ENCODE results near the gene CYTIP.
"Not testable (repeated sequence)": the region's sequence is repeated elsewhere in the genome, so short reads cannot be mapped to it uniquely, and the experiment has no call there.

The CYTIP gene

DNA sequence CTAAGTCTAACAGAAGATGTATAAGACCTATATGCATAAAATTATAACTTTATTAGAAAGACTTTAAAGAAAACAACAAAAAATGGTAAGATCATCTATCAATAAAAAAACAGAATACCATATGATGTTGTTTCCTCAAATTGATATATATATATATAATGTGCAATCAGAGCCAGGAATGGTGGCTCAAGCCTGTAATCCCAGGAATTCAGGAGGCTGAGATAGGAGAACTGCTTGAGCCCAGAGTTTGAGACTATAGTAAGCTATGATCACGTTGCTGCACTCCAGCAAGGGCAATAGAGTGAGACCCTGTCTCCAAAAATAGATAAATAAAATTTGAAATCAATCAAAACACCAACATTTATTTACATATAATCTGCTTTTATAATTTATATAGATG lies 19.5 kb downstream of the CYTIP start:
- DNase-seq (ENCODE audit: low spot score): no peak

DNA sequence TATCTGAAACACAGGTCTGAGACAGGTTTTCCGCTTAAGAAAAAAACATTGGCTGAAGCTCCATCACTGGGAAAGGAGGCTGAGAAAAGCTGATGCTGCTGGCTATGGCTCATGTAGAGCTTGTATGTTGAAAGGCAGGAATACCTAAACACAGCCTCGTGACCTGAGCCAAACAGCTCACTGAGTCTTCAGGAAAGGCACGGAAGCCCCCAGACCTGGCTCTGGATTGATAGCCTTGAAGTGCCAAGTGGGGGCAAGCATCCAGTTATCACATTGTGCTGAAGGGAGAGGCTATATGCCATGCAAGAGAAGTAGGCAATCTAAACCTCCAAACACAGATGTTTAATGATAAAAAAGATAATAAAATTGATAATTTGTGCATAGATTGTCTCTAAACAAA lies 21.9 kb downstream of the CYTIP start:
- no peak for DNase-seq (ENCODE audit: low spot score)

GRCh38 chr2:157421331-157421944 lies 22.5 kb downstream of the CYTIP start:
- no peak for DNase-seq (ENCODE audit: low spot score)

DNA sequence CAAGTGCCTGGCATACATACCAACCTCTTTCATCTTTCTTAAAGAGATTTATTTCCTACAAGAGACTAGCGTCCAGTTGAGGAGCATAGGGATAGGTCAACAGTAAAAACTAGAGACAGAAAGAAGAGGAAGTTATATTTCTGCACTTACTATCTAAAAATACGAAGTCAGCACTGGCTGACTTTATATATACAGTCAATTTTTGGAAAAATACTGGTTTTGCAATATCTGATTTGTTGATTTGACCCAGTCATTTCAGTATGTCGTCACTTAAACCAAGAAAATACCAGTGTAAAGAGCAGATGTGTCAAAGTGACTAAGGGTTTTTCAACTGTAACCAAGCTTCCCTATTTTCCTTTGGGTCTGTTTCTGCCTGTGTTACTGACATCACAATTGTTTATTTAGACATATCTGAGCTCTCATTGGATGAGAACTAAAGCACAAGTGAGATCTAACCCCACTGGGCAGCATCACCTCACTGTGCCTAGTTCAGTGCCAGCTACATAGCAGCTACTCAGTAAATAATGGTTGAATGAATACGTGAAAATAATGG lies 23.0 kb downstream of the CYTIP start:
- peak; percentile 38 for DNase-seq (ENCODE audit: low spot score)

- DNase-seq (ENCODE audit: low spot score): no peak
These were observed 24.8 kb downstream of the CYTIP start for GRCh38 chr2:157419031-157419575.

- DNase-seq (ENCODE audit: low spot score): no peak
These were observed 25.6 kb downstream of the CYTIP start for GRCh38 chr2:157418239-157418641.

- DNase-seq (ENCODE audit: low spot score): no peak
These were observed 28.2 kb downstream of the CYTIP start for GRCh38 chr2:157415591-157416101.

DNA sequence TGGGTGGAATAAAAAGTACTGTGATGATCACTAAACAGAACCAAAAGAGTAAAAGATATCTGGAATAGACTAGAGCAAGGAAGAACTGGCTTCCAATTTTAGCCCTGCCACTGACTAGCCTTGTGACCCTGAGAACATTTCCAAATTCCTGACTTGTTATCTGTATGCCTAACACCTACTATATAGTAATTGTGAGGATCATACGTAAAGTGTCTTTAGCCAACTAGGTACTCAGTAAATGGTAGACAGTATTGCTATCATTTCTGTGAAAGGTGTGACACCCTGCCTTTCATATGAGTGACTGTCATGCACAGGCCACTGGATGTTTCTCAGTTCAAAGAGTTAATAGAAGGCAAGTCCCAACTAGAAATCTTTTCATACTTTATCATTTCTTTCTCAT lies 29.8 kb downstream of the CYTIP start:
- DNase-seq (ENCODE audit: low spot score): no peak

DNA sequence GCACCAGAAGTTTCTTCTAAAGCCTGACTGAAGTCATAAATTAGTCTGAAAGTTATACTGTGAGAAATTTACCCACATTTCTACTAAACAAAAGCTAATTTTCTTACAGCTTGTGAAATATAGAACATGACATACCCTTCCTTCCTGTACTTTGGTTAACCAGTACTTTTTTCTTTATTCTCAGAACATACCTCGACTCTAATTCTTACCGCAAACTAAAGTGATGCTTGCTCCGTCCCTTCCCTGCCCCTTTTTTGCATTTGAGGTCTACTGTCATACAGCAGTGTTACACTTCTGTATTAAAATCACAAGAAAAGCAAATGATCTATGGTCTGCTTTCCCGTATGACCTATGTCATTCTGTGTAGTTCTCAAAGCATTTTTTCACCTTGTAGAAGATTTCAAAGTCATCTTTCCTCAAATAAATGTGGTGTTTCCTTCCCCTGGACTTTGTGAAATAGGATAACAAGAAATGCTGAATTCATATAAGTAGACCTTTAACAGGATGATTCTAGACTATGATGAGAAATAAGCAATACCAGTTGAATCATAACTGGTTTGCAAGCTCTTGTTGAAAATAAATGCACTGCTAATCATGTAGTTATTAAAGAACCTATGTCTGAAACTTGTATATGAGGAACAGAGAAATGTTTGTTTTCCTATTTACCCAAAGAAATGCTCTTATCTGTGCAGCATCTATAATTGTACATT lies 30.4 kb downstream of the CYTIP start:
- DNase-seq (ENCODE audit: low spot score): no peak

DNA sequence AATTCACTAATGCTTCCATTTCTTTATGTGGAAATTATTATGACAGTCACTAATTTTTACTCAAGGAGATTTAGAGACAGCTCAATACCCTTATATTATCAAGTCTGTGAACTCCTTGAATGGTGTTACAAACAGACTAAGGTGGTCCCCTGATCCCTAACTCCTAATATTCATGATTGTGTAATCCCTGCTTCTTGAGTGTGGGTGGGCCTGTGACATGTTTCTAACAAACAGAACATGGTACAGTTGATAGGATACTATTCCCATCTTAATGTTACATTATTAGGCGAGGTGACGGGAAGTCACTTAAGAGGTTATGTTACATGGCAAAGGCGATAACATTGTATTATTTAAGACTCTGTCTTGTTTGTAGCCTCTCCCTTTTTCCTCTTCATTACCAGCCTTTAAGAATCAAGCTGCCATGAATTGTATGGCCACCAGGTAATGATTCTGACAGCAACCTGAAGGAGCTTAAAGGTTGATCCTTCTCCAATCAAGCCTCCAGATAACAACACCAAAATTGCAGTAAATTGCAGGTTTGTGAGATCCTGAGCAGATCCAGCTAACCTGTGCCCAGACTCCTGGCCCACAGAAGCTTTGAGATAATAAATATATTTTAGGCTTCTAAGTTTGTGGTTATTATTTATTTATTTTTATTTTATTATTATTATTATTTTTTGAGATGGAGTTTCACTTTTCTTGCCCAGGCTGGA lies 32.1 kb downstream of the CYTIP start:
- no peak for DNase-seq (ENCODE audit: low spot score)

GRCh38 chr2:157405398-157405797 lies 38.5 kb downstream of the CYTIP start:
- DNase-seq (ENCODE audit: low spot score): not testable (repeated sequence)

DNA sequence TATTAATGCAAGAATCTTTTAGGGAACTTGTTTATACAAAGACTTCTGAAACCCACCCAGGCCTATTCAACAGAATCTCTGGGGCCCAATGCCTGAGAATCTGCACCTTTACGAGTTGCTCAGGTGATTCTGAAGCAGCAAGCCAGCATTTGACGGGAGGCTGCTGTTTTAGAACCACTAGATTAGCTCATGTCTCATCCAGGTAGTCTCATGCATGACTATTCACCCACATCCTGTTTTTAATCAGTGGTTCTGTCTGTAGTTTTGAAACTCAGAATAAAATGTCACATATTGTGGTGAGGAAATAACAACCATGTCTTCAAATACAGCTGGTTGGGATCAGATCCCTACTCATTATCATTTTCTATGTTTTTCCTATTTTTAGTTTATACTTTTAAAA lies 39.5 kb downstream of the CYTIP start:
- DNase-seq (ENCODE audit: low spot score): peak; percentile 16

DNA sequence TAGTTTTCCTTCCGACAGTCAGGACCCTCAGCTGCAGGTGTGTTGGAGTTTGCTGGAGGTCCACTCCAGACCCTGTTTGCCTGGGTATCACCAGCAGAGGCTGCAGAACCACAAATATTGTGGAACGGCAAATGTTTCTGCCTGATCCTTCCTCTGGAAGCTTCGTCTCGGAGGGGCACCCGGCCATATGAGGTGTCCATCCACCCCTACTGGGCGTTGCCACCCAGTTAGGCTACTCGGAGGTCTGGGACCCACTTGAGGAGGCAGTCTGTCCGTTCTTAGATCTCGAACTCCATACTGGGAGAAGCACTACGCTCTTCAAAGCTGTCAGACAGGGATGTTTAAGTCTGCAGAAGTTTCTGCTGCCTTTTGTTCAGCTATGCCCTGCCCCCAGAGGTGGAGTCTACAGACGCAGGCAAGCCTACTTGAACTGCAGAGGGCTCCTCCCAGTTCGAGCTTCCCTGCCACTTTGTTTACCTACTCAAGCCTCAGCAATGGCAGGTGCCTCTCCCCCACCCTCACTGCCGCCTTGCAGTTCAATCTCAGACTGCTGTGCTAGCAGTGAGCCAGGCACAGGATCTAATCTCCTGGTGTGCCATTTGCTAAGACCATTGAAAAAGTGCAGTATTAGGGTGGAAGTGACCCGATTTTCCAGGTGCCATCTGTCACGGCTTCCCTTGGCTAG lies 40.9 kb downstream of the CYTIP start:
- not testable (repeated sequence) for DNase-seq (ENCODE audit: low spot score)

GRCh38 chr2:157395811-157396210 lies 48.1 kb downstream of the CYTIP start:
- no peak for DNase-seq (ENCODE audit: low spot score)

DNA sequence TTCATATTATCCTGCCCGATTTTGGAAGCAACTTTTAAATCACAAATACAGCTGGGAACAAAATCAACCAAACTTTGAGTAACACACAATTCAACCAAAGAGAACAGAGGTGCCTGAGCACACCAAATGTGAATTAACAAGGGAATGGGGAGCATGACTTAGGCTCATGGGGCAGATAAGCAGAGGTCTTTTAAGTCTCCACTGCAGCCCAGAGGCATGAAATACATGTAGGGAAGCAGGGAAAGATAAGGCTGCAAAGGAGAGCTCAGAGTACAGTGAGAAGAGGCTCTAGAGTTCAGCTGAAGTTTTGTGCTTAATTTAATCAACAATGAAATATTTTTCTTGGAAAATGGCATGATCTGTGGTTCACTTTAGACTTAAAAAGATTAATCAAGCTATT lies 49.0 kb downstream of the CYTIP start:
- no peak for DNase-seq (ENCODE audit: low spot score)

DNA sequence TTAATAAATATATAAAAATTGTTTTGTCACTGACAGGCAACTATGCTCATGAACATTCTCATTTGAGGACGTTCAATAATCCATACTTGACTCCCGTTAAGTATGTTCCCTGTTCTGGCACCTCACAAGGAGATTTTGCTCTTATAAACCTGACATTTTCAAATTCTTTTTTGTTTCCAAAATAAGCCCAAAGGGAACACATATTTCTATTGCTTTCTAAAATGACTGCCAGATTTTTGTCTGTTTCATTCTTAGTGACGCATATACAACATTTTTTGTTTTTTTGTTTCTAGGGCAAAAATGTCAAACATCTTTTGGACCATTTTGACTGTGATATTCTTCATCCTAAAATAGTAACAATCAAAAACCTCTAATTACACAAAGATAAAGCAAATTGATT lies 50.5 kb downstream of the CYTIP start:
- no peak for DNase-seq (ENCODE audit: low spot score)

DNA sequence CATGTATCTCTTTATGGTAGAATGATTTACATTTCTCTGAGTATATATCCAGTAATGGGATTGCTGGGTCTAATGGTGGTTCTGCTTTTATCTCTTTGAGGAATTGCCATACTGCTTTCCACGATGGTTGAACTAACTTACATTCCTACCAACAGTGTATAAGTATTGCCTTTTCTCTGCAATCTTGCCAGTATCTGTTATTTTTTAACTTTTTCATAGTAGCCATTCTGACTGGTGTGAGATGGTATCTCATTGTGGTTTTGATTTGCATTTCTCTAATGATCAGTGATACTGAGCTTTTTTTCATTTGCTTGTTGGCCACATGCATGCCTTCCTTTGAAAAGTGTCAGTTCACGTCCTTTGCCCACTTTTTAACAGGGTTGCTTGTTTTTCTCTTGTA lies 55.1 kb downstream of the CYTIP start:
- DNase-seq (ENCODE audit: low spot score): no peak

DNA sequence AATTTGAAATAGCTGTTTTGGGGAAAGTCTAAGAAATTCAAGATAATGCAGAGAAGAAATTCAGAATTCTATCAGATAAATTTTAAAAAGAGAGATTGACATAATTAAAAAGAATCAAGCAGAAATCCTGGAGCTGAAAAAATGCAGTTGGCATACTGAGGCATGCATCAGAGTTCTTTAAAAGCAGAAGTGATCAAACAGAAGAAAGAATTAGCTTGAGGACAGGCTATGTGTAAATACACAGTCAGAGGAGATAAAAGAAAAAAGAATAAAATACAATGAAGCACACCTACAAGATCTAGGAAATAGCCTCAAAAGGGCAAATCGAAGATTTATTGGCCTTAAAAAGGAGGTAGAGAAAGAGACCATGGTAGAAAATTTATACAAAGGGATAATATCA lies 57.1 kb downstream of the CYTIP start:
- no peak for DNase-seq (ENCODE audit: low spot score)

- DNase-seq (ENCODE audit: low spot score): no peak
These were observed 57.6 kb downstream of the CYTIP start for GRCh38 chr2:157386247-157386646.

GRCh38 chr2:157377861-157378260 lies 66.0 kb downstream of the CYTIP start:
- no peak for DNase-seq (ENCODE audit: low spot score)

DNA sequence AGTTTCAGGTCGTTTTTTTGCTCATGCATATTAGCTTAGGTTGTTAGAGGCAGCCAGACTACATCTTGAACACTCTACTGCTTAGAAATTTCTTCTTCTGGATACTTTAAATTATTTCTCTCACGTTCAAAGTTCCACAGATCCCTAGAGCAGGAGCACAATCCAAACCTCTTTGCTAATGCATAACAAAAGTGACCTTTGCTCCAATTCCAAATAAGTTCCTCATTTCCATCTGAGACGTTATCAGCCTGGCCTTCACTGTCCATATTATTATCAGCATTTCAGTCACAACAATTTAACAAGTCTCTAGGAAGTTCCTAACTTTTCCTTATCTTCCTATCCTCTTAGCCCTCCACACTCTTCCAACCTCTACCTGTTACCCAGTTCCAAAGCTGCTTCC lies 67.8 kb downstream of the CYTIP start:
- no peak for DNase-seq (ENCODE audit: low spot score)

DNA sequence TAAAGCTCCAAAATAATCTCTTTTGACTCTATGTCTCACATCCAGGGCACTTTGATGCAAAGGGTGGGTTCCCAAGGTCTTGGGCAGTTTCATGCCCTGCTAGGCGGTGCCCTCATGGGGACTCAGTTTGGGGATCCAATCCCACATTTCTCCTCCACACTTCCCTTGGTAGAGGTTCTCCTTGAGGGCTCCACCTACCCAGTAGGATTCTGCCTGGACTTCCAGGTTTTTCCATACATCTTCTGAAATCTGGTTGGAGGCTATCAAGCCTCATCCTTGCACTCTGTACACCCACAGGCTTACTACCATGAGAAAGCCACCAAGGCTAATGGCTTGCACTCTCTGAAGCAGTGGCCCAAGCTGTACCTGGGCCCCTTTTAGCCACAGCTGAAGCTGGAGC lies 68.5 kb downstream of the CYTIP start:
- no peak for DNase-seq (ENCODE audit: low spot score)
